MV-4-11 (cell line): ENCODE measurements around the gene WIF1.

Experiments used
- DNase-seq: peaks from one replicate; lab custom pipeline; 2025; lab: John Stamatoyannopoulos, UW

Gene WIF1

GRCh38 chr12:65022421-65022820 lies 98.7 kb downstream of the WIF1 start:
- DNase-seq = no peak

DNA sequence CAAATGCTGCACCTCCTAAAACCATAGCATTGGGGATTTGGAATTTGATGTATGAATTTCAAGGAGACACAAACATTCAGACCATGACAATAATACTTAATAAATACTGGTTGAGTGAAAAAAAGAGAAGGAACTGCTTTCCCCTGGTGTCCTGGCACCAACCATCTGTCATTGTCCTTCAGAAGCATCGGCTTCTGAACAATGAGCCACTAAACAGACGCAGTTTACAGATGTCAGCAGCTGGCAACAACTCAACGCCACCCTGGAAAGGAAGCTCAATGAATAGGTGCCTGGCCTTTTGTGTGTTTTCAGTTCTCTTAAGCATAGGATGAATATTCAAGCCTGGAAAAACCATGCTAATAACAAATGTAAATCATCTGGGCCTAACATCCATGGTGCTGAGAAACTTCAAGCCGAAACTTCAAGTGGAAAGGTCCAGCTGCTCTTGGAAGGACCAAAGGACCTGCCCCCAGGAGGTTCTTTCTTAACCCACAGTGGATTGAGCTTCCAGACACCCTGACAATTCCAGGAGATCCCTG lies 101.3 kb downstream of the WIF1 start:
- no peak for DNase-seq

DNA sequence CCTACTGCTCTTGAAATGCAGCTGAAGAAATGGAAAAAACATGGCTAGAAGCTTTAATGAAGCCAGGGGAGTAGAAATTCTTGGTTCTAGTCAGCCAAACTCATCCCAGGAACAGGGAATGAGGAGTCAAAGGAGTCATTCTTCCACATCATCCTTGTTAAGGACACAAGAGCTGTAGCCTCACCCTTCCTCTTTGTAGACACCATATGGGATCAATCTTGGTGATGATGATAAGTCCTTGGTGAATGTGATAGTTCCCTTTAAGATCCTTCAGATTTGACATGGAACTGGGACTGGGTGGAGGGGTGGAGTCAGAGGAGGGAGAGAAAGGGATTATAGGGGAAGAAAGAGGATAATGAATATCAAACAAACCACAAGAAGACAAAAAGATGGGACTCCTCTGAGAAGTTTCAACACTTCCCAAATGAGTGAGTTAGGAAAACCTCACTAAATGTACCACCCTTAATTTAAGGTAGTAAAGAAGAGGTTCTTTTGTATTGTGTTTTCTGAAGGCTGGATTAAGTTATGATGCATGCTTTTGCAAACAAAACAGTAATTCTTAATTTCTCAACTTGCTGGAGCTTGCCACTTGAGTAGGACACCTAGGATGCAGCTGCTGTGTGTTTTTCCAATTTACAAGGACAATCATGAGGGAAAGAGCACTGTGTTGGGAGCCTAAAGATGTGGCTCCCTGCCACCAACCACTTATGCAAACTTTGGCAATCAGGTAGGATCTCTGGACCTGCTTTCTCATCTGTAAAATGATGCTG lies 104.0 kb downstream of the WIF1 start:
- DNase-seq = no peak

- no peak for DNase-seq
Measured at GRCh38 chr12:65015850-65016249, 105.3 kb downstream of the WIF1 start.

DNA sequence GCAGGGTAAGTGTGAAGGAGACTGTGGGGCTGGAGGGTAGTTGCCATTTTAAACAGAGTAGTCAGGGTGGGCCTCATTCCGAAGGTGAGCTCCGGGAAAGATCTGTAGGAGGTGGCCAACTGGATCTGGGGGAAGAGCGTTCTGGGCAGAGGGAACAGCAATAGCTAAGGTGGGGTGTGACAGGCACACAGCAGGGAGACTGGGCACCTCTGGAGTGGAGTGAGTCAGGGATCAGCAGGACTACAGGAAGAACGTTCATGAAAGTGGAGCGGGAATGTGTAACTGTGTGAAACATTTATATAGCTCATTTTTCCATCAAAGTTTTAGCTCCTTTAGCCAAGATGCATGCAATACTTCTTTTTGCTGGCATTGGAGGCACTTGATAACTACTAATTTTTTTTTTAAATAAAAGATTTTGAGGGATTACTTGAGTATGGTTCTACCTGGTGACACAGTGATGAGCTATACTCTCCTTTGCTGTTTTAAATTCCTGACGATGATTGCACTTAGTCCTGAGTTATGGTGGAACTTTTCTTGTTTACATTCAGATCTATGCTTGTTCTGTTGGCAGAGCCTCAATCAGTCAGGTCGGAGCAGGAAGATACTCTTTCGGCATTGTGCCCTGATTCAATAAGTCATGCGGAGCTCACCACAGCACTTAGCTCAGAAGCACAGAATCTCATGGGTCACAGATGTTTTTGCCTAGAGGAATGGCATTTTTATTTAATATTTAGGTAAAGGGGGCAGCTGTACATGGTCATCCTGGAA lies 106.4 kb downstream of the WIF1 start:
- DNase-seq = no peak

GRCh38 chr12:65010437-65010836 lies 110.7 kb downstream of the WIF1 start:
- no peak for DNase-seq

GRCh38 chr12:65005716-65006115 lies 115.4 kb downstream of the WIF1 start:
- no peak for DNase-seq

- no peak for DNase-seq
Measured at GRCh38 chr12:65004270-65004669, 116.8 kb downstream of the WIF1 start.
